ENCODE measurements around the gene SLC35G1. TPM values are rescaled to one million over a fixed set of nuclear protein-coding genes. Genes with fewer than 3 reads are reported as not detected.

Gene SLC35G1
- total RNA-seq, 2 donors from 2014 or later: 13.4 TPM

DNA sequence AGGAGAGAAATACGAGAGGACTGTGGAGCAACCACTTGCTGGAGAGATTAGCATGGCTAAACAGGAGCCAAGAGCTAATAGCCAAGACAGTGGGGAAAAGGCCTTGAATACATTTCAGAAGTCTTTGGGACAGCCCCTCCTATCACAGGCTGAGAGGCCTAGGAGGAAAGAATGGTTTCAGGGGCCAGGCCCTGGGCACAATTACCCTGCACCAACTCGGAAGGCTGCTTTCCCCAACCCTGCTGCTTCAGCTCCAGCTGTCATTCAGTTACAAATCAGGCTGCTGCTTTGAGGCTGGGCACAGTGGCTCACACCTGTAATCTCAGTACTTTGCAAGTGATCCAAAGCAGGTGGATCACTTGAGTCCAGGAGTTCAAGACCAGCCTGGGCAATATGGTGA, 32.0 kb upstream of the SLC35G1 start:
- intact Hi-C loops (cut with DNase I): no loop called here
- Histone ChIP-seq H3K27me3 (no peaks in the 10 kb centered on the region), H3K4me3 (no peak overlapping the region), H3K9me3 (no peaks in the 10 kb centered on the region), H3K9ac (ENCODE audit: low read depth in 2 of 2, low read length in 2 of 2) (no peak overlapping the region), H3K4me1 (no peaks in the 10 kb centered on the region), H3K27ac (no peak overlapping the region), H3K36me3 (no peaks in the 10 kb centered on the region)
- no peak for DNase-seq
- TF ChIP-seq, protein P1, sequence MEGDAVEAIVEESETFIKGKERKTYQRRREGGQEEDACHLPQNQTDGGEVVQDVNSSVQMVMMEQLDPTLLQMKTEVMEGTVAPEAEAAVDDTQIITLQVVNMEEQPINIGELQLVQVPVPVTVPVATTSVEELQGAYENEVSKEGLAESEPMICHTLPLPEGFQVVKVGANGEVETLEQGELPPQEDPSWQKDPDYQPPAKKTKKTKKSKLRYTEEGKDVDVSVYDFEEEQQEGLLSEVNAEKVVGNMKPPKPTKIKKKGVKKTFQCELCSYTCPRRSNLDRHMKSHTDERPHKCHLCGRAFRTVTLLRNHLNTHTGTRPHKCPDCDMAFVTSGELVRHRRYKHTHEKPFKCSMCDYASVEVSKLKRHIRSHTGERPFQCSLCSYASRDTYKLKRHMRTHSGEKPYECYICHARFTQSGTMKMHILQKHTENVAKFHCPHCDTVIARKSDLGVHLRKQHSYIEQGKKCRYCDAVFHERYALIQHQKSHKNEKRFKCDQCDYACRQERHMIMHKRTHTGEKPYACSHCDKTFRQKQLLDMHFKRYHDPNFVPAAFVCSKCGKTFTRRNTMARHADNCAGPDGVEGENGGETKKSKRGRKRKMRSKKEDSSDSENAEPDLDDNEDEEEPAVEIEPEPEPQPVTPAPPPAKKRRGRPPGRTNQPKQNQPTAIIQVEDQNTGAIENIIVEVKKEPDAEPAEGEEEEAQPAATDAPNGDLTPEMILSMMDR (IDR thresholded peaks at IDR 0.05): no peak

DNA sequence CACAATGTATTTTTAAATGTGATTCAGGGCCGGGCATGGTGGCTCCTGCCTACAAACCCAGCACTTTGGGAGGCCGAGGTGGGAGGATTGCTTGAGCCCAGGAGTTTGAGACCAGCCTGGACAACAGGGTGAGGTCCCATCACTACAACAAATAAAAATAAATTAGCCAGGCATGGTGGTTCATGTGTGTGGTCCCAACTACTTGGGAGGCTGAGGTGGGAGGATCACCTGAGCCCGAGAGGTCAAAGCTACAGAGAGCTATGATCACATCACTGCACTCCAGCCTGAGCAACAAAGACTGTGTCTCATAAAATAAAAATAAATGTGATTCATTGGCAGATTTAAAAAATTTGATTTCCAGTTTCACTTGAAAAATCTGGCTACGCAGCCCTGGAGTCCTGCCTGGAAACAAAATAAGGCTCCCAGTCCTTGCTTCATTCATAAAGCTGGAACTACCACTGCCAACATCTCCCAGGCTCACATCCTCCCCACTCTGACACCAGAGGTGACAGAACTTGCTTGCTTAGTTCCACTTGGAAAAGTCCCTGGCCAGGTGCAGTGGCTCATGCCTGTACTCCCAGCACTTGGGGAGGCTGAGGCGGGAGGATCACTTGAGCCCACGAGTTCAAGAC, 27.9 kb upstream of the SLC35G1 start:
- H3K9ac ChIP-seq (ENCODE audit: low read depth in 2 of 2, low read length in 2 of 2): no peak overlapping the region
- H3K4me3 ChIP-seq: no peak overlapping the region
- H3K36me3 ChIP-seq: no peaks in the 10 kb centered on the region
- intact Hi-C loops (cut with DNase I): no loop called here
- no peaks in the 10 kb centered on the region for H3K9me3 ChIP-seq
- H3K4me1 ChIP-seq: no peaks in the 10 kb centered on the region
- H3K27me3 ChIP-seq: no peaks in the 10 kb centered on the region
- no peak overlapping the region for H3K27ac ChIP-seq
- TF ChIP-seq, protein P1 (IDR thresholded peaks at IDR 0.05): no peak
- no peak for DNase-seq

DNA sequence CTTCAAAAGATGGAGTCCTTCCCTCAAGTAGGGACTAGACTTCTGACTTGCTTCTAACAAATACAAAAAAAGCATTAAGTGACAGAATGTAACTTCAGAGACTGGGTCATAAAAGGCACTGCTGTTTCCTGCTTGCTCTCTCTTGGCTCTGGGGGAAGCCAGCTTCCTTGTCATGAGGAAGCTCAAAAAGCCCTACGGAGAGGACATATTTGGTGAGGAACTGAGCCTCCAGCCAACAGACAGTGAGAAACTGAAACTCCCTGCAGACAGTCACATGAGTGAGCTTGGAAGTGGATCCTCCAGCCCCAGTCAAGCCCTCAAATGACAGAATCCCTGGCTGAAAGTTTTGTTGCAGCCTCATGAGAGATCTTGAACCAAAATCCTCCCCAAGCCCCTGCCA, 26.3 kb upstream of the SLC35G1 start:
- H3K27ac ChIP-seq: no peak overlapping the region
- TF ChIP-seq, protein P1 (IDR thresholded peaks at IDR 0.05): no peak
- H3K4me1 ChIP-seq: no peaks in the 10 kb centered on the region
- no peak overlapping the region for H3K4me3 ChIP-seq
- no peaks in the 10 kb centered on the region for H3K9me3 ChIP-seq
- no peaks in the 10 kb centered on the region for H3K27me3 ChIP-seq
- intact Hi-C loops (cut with DNase I): no loop called here
- H3K9ac ChIP-seq (ENCODE audit: low read depth in 2 of 2, low read length in 2 of 2): no peak overlapping the region
- DNase-seq: no peak
- H3K36me3 ChIP-seq: no peaks in the 10 kb centered on the region

DNA sequence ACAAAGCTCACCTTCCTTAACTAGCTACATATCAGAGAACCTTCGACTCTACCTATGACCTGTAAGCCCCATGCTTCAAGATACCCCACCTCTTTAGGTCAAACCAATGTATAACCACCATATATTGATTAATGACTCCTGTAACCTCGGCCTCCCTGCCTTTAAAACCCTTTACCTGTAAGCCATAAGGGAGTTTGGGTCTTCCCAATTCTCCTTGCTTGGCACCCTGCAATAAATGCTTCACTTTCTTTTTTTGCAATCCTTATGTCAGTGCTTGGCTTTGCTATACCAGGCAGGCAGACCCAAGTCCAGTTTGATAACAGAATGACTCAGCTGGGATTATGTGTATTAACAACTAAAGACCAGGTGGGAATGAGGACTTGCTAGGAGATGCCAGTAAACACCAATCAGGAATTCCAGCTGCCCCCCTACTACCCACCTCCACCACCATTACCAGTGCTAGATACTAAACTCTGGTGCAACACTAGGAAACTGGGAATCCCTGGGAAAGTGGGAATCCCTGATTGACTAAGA, 22.0 kb upstream of the SLC35G1 start:
- no peak overlapping the region for H3K4me3 ChIP-seq
- TF ChIP-seq, protein P1 (IDR thresholded peaks at IDR 0.05): no peak
- no peak for DNase-seq
- no peak overlapping the region for H3K9ac ChIP-seq (ENCODE audit: low read depth in 2 of 2, low read length in 2 of 2)
- H3K9me3 ChIP-seq: no peaks in the 10 kb centered on the region
- H3K4me1 ChIP-seq: no peaks in the 10 kb centered on the region
- no peaks in the 10 kb centered on the region for H3K36me3 ChIP-seq
- intact Hi-C loops (cut with DNase I): no loop called here
- no peak overlapping the region for H3K27ac ChIP-seq
- no peaks in the 10 kb centered on the region for H3K27me3 ChIP-seq

DNA sequence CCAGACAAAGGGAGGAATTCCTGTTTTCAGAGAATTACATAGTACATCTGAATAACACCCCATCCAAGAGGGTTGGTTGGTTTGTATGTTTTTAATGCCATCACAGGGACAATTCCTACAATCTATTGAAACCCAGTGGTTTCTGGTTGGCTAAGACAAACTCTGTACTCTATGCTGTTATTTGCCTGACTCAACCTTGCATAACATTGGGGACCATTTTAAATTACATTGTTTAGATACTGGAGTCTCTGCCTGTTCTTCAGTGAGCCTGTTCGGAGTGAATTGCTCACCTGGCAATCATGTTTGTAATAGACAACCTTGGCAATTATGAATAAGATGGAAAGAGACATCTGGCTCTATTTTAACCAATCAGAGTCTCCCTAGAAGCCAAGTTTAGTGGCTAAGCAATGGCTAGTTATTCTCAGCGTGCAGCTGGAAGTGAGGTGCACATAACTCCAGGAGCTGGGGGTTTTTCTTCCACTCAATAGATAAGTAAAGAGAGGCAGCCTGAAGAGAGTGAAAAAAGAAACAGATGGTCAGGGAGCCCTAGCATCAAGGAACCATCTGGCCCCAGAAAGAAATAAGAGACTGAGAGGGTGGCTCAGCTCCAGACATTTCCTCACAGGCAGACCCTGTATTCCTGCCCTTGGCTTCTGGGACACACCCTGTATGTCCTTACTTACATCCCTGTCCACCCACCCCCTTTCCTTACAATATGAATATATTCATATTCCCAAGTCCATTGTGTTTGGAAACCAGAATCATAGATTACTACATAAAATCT, 21.2 kb upstream of the SLC35G1 start:
- no peaks in the 10 kb centered on the region for H3K27me3 ChIP-seq
- intact Hi-C loops (cut with DNase I): no loop called here
- no peaks in the 10 kb centered on the region for H3K9me3 ChIP-seq
- TF ChIP-seq, protein P1 (IDR thresholded peaks at IDR 0.05): no peak
- no peak overlapping the region for H3K4me3 ChIP-seq
- H3K36me3 ChIP-seq: no peaks in the 10 kb centered on the region
- H3K4me1 ChIP-seq: no peaks in the 10 kb centered on the region
- no peak for DNase-seq
- H3K9ac ChIP-seq (ENCODE audit: low read depth in 2 of 2, low read length in 2 of 2): no peak overlapping the region
- no peak overlapping the region for H3K27ac ChIP-seq

All from colonic mucosa (tissue), 4 donors.